HG03108 (cell line): ENCODE data around the gene HM13.
"Not testable (repeated sequence)": the region's sequence is repeated elsewhere in the genome, so short reads cannot be mapped to it uniquely, and the experiment has no call there.

ENCODE experiments used
- ATAC-seq: cut with Tn5 transposase; IDR thresholded peaks from one replicate; pipeline ENCODE4 v1.9.1; 2021; ENCODE audit warnings: moderate library complexity; ENCODE audit not compliant: unreplicated experiment

Gene HM13

GRCh38 chr20:31542201-31542842 is 28.1 kb downstream of the HM13 start:
- no peak for ATAC-seq

- no peak for ATAC-seq
These were observed 28.7 kb downstream of the HM13 start for GRCh38 chr20:31542963-31543362.

- no peak for ATAC-seq
These were observed 29.8 kb downstream of the HM13 start for GRCh38 chr20:31543966-31544598.

GRCh38 chr20:31544600-31544999 is 30.4 kb downstream of the HM13 start:
- no peak for ATAC-seq

- ATAC-seq, result not testable (repeated sequence)
These were observed 31.4 kb downstream of the HM13 start for GRCh38 chr20:31545621-31546040.

- peak; percentile 70 for ATAC-seq
These were observed 32.9 kb downstream of the HM13 start for GRCh38 chr20:31547017-31547675.

- ATAC-seq, result no peak
These were observed 33.6 kb downstream of the HM13 start for GRCh38 chr20:31547720-31548298.

- no peak for ATAC-seq
These were observed 34.7 kb downstream of the HM13 start for GRCh38 chr20:31548820-31549512.

GRCh38 chr20:31549513-31549880 is 35.3 kb downstream of the HM13 start:
- no peak for ATAC-seq

GRCh38 chr20:31550099-31550498 is 35.9 kb downstream of the HM13 start:
- ATAC-seq, result no peak

GRCh38 chr20:31551163-31552081 is 37.2 kb downstream of the HM13 start:
- ATAC-seq, result no peak

GRCh38 chr20:31555203-31555775 is 41.0 kb downstream of the HM13 start:
- ATAC-seq, result no peak

- ATAC-seq, result no peak
These were observed 45.5 kb downstream of the HM13 start for GRCh38 chr20:31559704-31560093.

- no peak for ATAC-seq
These were observed 46.0 kb downstream of the HM13 start for GRCh38 chr20:31560094-31560745.

GRCh38 chr20:31560746-31561598 is 46.7 kb downstream of the HM13 start:
- ATAC-seq, result no peak

- ATAC-seq, result no peak
These were observed 48.0 kb downstream of the HM13 start for GRCh38 chr20:31562241-31562640.

- no peak for ATAC-seq
These were observed 50.0 kb downstream of the HM13 start for GRCh38 chr20:31564284-31564683.

- no peak for ATAC-seq
These were observed 51.6 kb downstream of the HM13 start for GRCh38 chr20:31565699-31566318.
